Prostate gland (tissue), 2 donors: Measurements from ENCODE around the gene CAPS2. TPM values are rescaled to one million over a fixed set of nuclear protein-coding genes. Genes with fewer than 3 reads are reported as not detected.

Experiments used
- DNase-seq: peaks from one replicate; pipeline ENCODE4 v3.0.0-alpha.2; 2019; ENCODE audit warnings: low spot score
- H3K27ac ChIP-seq, 2 donors: fragments of 200-600 bp; sonication (generic); 2 replicates each; pipeline ENCODE4 v1.5.1; 2017 to 2019
- H3K27me3 ChIP-seq: fragments of 200-600 bp; sonication (generic); replicated peaks from 2 replicates; pipeline ENCODE4 v1.5.1; 2019; ENCODE audit not compliant: insufficient read depth
- H3K36me3 ChIP-seq, 2 donors: fragments of 200-600 bp; sonication (generic); 1 replicate in 1 of 2; 2 replicates in 1 of 2; pipeline versions ENCODE4 v1.5.1 to v1.8.1; 2017 to 2019
- H3K4me1 ChIP-seq: fragments of 200-600 bp; sonication (generic); replicated peaks from 2 replicates; pipeline ENCODE4 v1.5.1; 2019
- H3K4me3 ChIP-seq, 2 donors: fragments of 200-600 bp; sonication (generic); 2 replicates each; pipeline ENCODE4 v1.5.1; 2017 to 2019
- H3K9me3 ChIP-seq: fragments of 200-600 bp; sonication (generic); 2 replicates; pipeline ENCODE4 v1.5.1; 2017
- POLR2A ChIP-seq: fragments of 450-650 bp; IDR thresholded peaks from one replicate; pipeline ENCODE4 v1.6.1; 2016; ENCODE audit warnings: antibody characterized with exemption, mild to moderate bottlenecking
- POLR2AphosphoS5 ChIP-seq: sonication (generic); formaldehyde crosslinking; IDR thresholded peaks from one replicate; pipeline ENCODE4 v1.6.1; 2017; ENCODE audit warnings: antibody characterized with exemption
- WGBS: methylation state at CpG from one replicate; pipeline ENCODE4 v1.1.5; 2018; 5-methylcytosine and 5-hydroxymethylcytosine counted together
- intact Hi-C: fragments of 100-400 bp; cut with DNase I; formaldehyde crosslinking; loops from one replicate; pipeline ENCODE4 v1.14.2; 2022
- total RNA-seq, 2 donors: library from RNA; depleted of rRNA; stranded (reverse); fragments of >200 nt; gene quantifications; one replicate each; pipeline ENCODE4 v1.1.0, GENCODE V29; 2016
- TF ChIP-seq, protein P1 (sequence below), 4 experiments: fragments of 200-600 bp in 2 of 4; fragments of 450-650 bp in 2 of 4; sonication (generic) in 2 of 4; IDR thresholded peaks; 1 replicate in 3 of 4; 2 replicates in 1 of 4; pipeline ENCODE4 v1.5.1; 2016 to 2019; ENCODE audit warnings: antibody characterized with exemption in 4 of 4, mild to moderate bottlenecking in 2 of 4, moderate library complexity in 2 of 4

Gene CAPS2
- total RNA-seq, 2 donors from 2014 or later = 7.9 to 29.8 TPM

DNA sequence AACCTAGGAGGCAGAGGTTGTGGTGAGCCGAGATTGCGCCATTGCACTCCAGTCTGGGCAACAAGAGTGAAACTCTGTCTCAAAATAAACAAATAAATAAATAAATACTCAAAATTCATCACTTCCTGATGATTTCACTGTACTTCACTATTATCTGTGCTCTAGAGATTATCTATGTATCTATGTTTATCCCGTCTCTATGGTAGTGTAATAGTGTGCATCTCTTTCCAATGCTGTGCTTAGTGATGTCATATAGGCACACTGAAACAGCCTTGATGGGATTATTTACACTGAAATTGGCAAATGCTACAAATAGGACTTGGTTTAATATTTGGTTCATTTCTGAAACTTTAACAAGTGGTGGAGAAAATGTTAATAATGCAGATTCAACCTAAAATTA, 6.5 kb downstream of the CAPS2 start:
- DNase-seq = no peak
- Histone ChIP-seq H3K4me1 (no peaks in the 10 kb centered on the region), H3K9me3 (no peaks in the 10 kb centered on the region), H3K27ac (no peak overlapping the region), H3K4me3 (no peak overlapping the region), H3K36me3 (no peaks in the 10 kb centered on the region), H3K27me3 (no peaks in the 10 kb centered on the region)
- 63% methylated on average over 3 of the region's 3 CpGs for WGBS
- no peak for TF ChIP-seq POLR2AphosphoS5
- TF ChIP-seq, protein P1, sequence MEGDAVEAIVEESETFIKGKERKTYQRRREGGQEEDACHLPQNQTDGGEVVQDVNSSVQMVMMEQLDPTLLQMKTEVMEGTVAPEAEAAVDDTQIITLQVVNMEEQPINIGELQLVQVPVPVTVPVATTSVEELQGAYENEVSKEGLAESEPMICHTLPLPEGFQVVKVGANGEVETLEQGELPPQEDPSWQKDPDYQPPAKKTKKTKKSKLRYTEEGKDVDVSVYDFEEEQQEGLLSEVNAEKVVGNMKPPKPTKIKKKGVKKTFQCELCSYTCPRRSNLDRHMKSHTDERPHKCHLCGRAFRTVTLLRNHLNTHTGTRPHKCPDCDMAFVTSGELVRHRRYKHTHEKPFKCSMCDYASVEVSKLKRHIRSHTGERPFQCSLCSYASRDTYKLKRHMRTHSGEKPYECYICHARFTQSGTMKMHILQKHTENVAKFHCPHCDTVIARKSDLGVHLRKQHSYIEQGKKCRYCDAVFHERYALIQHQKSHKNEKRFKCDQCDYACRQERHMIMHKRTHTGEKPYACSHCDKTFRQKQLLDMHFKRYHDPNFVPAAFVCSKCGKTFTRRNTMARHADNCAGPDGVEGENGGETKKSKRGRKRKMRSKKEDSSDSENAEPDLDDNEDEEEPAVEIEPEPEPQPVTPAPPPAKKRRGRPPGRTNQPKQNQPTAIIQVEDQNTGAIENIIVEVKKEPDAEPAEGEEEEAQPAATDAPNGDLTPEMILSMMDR (IDR thresholded peaks at IDR 0.05) = no peak
- no peak for TF ChIP-seq POLR2A
- intact Hi-C loops = no loop called here

GRCh38 chr12:75322464-75322863, 7.7 kb downstream of the CAPS2 start:
- WGBS = 0% methylated on average over 1 of the region's 1 CpG
- Histone ChIP-seq H3K36me3 (no peaks in the 10 kb centered on the region), H3K9me3 (no peaks in the 10 kb centered on the region), H3K4me3 (no peak overlapping the region), H3K27me3 (no peaks in the 10 kb centered on the region), H3K27ac (no peak overlapping the region), H3K4me1 (no peaks in the 10 kb centered on the region)
- intact Hi-C loops = no loop called here
- no peak for DNase-seq
- TF ChIP-seq, protein P1 (IDR thresholded peaks at IDR 0.05) = no peak
- TF ChIP-seq POLR2AphosphoS5 (no peak), POLR2A (no peak)

DNA sequence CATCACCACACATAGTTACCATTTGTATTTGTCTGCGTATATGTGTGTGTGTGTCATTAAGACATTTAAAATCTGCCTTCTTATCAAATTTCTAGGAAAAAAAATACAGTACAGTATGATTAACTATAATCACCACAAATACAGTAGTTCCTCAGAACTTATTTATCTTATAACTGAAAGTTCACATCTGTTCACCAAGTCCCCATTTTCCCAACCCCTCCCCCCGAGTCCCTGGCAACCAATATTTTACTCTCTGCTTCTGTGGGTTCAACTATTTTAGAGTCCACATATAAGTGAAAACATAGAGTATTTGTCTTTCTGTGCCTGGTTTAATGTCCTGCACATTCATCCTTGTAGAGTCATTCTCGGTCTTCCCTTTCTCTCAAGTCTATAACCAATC, 12.3 kb downstream of the CAPS2 start:
- H3K36me3 ChIP-seq = no peaks in the 10 kb centered on the region
- H3K27ac ChIP-seq = no peak overlapping the region
- no peaks in the 10 kb centered on the region for H3K4me1 ChIP-seq
- no peaks in the 10 kb centered on the region for H3K9me3 ChIP-seq
- WGBS = 93% methylated on average over 3 of the region's 3 CpGs
- TF ChIP-seq, protein P1 (IDR thresholded peaks at IDR 0.05) = no peak
- TF ChIP-seq POLR2AphosphoS5 (no peak), POLR2A (no peak)
- H3K4me3 ChIP-seq = no peak overlapping the region
- intact Hi-C loops = no loop called here
- H3K27me3 ChIP-seq = no peaks in the 10 kb centered on the region
- DNase-seq = no peak

GRCh38 chr12:75315518-75315917, 14.6 kb downstream of the CAPS2 start:
- TF ChIP-seq, protein P1 (IDR thresholded peaks at IDR 0.05) = no peak
- TF ChIP-seq POLR2A (no peak), POLR2AphosphoS5 (no peak)
- no peaks in the 10 kb centered on the region for H3K9me3 ChIP-seq
- intact Hi-C loops = no loop called here
- H3K27ac ChIP-seq = no peak overlapping the region
- no peak overlapping the region for H3K4me3 ChIP-seq
- H3K4me1 ChIP-seq = no peaks in the 10 kb centered on the region
- H3K27me3 ChIP-seq = no peaks in the 10 kb centered on the region
- H3K36me3 ChIP-seq = no peaks in the 10 kb centered on the region
- no peak for DNase-seq

DNA sequence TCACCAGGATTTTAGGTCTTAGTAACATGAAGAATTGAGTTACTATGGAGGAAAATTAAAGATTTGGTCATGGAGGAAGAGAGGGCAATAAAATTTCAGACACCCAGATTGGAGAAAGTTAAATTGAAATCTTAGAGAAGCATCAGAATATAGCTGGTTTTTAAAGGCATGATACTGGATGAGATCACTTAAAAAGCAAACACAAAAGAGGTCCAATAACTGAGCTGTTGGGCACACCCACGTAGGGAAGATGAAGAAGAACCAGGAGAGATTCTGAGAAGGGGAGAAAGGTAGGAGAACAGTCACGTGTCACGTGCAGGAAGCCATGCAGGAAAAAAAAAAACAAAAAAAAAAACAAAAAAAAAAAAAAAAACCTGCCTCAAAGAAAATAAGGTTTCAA, 18.8 kb downstream of the CAPS2 start:
- intact Hi-C loops = no loop called here
- Histone ChIP-seq H3K4me1 (no peaks in the 10 kb centered on the region), H3K9me3 (no peaks in the 10 kb centered on the region), H3K36me3 (no peaks in the 10 kb centered on the region), H3K27me3 (no peaks in the 10 kb centered on the region), H3K27ac (no peak overlapping the region), H3K4me3 (no peak overlapping the region)
- no peak for DNase-seq
- WGBS = 58% methylated on average over 3 of the region's 3 CpGs
- TF ChIP-seq, protein P1 (IDR thresholded peaks at IDR 0.05) = no peak
- TF ChIP-seq POLR2A = no peak
- TF ChIP-seq POLR2AphosphoS5 = no peak
